ENCODE results near the gene SNX4. TPM values are rescaled to one million over a fixed set of nuclear protein-coding genes. Genes with fewer than 3 reads are reported as not detected.

Gene SNX4
- total and polyA plus RNA-seq, 2 of the 8 experiments (the other 6 are each of a cell fraction or from before 2014, with no cell fraction given), result 7.2 to 23.1 TPM

DNA sequence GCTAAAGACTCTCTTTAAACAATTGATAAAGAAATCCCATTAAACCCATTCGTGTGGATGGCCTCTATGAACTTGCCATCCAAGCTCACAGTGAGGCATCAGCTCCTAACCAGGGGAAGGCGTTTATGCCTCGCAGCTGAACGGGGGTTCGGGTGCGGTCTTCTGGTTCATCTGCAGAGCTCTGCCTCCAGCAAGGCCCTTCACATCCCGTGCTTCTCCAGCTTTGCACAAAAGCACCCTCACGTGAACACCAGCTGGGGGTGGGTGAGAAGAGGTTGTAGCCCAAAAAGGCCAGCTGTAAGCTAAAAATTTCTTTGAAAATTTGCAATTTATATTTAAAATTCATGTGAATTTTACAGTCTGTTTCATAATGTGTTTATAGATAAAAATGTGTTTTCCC lies 105.3 kb downstream of the SNX4 start:
- Histone ChIP-seq H3K27ac (ENCODE audit: low read depth, low read length) (no peak overlapping the region), H3K4me2 (ENCODE audit: insufficient read depth in 1 of 2, low read depth in 2 of 2, low read length in 2 of 2) (no peak overlapping the region), H3K79me2 (ENCODE audit: control insufficient read depth in 1 of 2, insufficient read depth in 2 of 2, low read length in 2 of 2) (no peaks in the 10 kb centered on the region), H2BK12ac (ENCODE audit: low read depth, low read length) (no peak overlapping the region), H4K91ac (replicated peaks; ENCODE audit: insufficient read length, low read length) (no peak overlapping the region), H3K9me3 (ENCODE audit: insufficient read depth in 2 of 2, low read depth in 1 of 2, low read length in 1 of 2) (no peaks in the 10 kb centered on the region), H3K36me3 (ENCODE audit: control insufficient read depth in 2 of 4, insufficient read depth in 4 of 4, low read length in 3 of 4) (no peaks in the 10 kb centered on the region), H2BK15ac (ENCODE audit: low read length) (no peak overlapping the region), H2AK5ac (ENCODE audit: low read depth, low read length) (no peak overlapping the region), H3K23ac (ENCODE audit: insufficient read length) (no peak overlapping the region), H2AFZ (ENCODE audit: low read length) (no peak overlapping the region), H3K56ac (replicated peaks; ENCODE audit: insufficient read length, low read depth, low read length) (no peak overlapping the region), H3K4me1 (replicated peaks in 1 of 4; ENCODE audit: control insufficient read depth in 3 of 4, insufficient read depth in 4 of 4, low read length in 3 of 4) (no peaks in the 10 kb centered on the region), H3K9ac (replicated peaks in 1 of 4; ENCODE audit: extremely low read depth in 1 of 4, low read depth in 3 of 4, low read length in 3 of 4) (no peak overlapping the region), H3K14ac (ENCODE audit: insufficient read length) (no peak overlapping the region), H3K27me3 (replicated peaks in 1 of 4; ENCODE audit: control insufficient read depth in 3 of 4, extremely low read depth in 1 of 4, insufficient read depth in 3 of 4, low read length in 3 of 4) (no peaks in the 10 kb centered on the region), H3K18ac (ENCODE audit: extremely low read depth, low read length) (no peak overlapping the region), H3K23me2 (ENCODE audit: low read depth, low read length) (no peaks in the 10 kb centered on the region), H2BK5ac (ENCODE audit: low read depth, low read length) (no peak overlapping the region), H4K5ac (ENCODE audit: insufficient read length, low read depth, low read length) (no peak overlapping the region), H2BK120ac (replicated peaks; ENCODE audit: low read depth, low read length) (no peak overlapping the region), H4K8ac (ENCODE audit: extremely low read depth, insufficient read depth, low read length) (no peak overlapping the region), H2BK20ac (ENCODE audit: low read length) (no peak overlapping the region), H3K79me1 (ENCODE audit: low read depth, low read length) (no peaks in the 10 kb centered on the region), H3K4ac (replicated peaks; ENCODE audit: insufficient read length, low read depth, low read length) (no peak overlapping the region), H3K4me3 (ENCODE audit: extremely low read depth in 1 of 4, insufficient read depth in 2 of 4, low read depth in 3 of 4, low read length in 4 of 4) (no peak overlapping the region), H4K20me1 (replicated peaks in 1 of 2; ENCODE audit: control insufficient read depth in 1 of 2, insufficient read depth in 2 of 2, low read length in 2 of 2) (no peaks in the 10 kb centered on the region)
- 93% methylated on average over 8 of the region's 8 CpGs; no CpG with 5 or more reads in 1 of the 2 experiments for WGBS, 2 experiments (ENCODE audit: extremely low coverage in 1 of 2, insufficient coverage in 1 of 2, insufficient read length in 1 of 2, insufficient replicate concordance in 2 of 2, low coverage in 1 of 2, low lambda C conversion rate in 2 of 2, missing lambda C conversion rate in 1 of 2)
- no peak for DNase-seq (ENCODE audit: low read depth in 1 of 2, low spot score in 2 of 2)
- CTCF ChIA-PET (ENCODE audit: partially characterized antibody), result interaction anchor here (1.0 to 2.0 kb wide), 3 partner anchors 11 to 22 kb away, joined by 3 to 9 read pairs (median 4); no protein-coding TSS in a partner anchor
- FAIRE-seq, result no peak
- TF ChIP-seq RBBP5 (IDR thresholded peaks at IDR 0.05; ENCODE audit: borderline replicate concordance, low read depth, low read length) (no peak), CHD2 (IDR thresholded peaks at IDR 0.05; ENCODE audit: low read length) (no peak), HDAC2 (IDR thresholded peaks at IDR 0.05; ENCODE audit: borderline replicate concordance in 1 of 2, low read depth in 2 of 2, low read length in 2 of 2) (no peak), EZH2 (IDR thresholded peaks at IDR 0.05; ENCODE audit: low read depth, low read length, severe bottlenecking) (no peak), SP1 (IDR thresholded peaks at IDR 0.05; ENCODE audit: low read depth, low read length) (no peak), CBX5 (IDR thresholded peaks at IDR 0.05; ENCODE audit: low read depth, low read length) (no peak), SRF (IDR thresholded peaks at IDR 0.05; ENCODE audit: low read depth, low read length) (no peak), EGR1 (IDR thresholded peaks at IDR 0.05; ENCODE audit: borderline replicate concordance, low read depth, low read length) (no peak), CTBP2 (IDR thresholded peaks at IDR 0.05; ENCODE audit: borderline replicate concordance, insufficient read depth, insufficient read length, low read length) (no peak)
- POLR2A ChIA-PET (ENCODE audit: partially characterized antibody), result no interaction called here
